Measurements from ENCODE around the gene HRH3.

GRCh38 chr20:62220666-62221568 is 839 bp upstream of the HRH3 start:
- TF ChIP-seq CTCF (conservative IDR thresholded peaks at IDR 0.05 in 1 of 2, IDR thresholded peaks at IDR 0.05 in 1 of 2; ENCODE audit: extremely low read depth in 1 of 2, insufficient read depth in 1 of 2, low read depth in 1 of 2, low read length in 2 of 2) (no peak), EZH2 (IDR thresholded peaks at IDR 0.05; ENCODE audit: borderline replicate concordance, low read length) (peak; percentile 17)
